ENCODE results near the gene PCAT6.
A peak's percentile ranks its signal among the peaks of the same experiment; 100 is the strongest.

Gene PCAT6

GRCh38 chr1:202810615-202811295, at the start of gene PCAT6:
PCAT6 (plus strand) TSS chr1:202810954.
- H3K27ac ChIP-seq: peak within 1 kb of the TSS; percentile 61
- TF ChIP-seq CTCF (conservative IDR thresholded peaks at IDR 0.05): no peak
- peak; percentile 38; the same call in 1 of the 2 replicates for TF ChIP-seq ZFX (IDR thresholded peaks at IDR 0.05)

DNA sequence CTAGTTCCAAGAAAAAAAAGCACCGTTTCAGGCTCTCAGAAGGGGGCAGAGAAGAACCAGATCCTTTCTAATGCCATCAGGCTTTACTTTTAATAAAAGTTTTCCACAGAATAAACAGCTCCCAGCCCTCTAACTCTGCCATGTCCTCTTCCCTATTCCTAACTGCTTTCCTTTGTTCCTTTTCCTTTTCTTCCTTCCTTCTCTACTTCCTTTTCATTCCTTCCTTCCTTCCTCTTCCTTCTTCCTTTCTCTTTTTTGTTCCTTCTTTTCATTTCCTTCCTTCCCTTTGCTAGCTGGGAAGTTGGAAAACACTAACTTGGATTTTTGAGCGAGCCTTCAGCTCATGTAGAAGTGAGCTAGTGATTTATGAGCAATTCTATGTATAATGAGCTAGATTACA, 48.7 kb upstream of the PCAT6 start:
- TF ChIP-seq ZFX (IDR thresholded peaks at IDR 0.05) (no peak), CTCF (conservative IDR thresholded peaks at IDR 0.05) (no peak)
- no peak overlapping the region for H3K27ac ChIP-seq

DNA sequence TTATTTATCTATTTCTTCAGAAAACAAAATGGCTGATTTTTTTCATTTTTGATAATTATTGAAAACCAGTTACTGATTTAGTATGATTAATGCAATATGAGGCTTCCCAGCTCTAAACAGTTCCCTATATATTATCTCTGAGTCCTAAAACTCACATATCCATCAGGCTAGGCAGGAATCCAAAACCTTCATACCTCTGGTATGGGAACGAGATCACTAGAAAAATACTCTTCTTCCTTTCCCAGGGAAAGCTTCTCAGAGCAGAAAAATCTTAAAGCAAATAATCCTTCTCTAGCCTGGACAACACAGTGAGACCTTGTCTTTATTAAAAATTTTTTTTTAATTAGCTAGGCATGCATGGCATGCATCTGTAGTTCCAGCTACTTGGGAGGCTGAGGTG, 45.0 kb upstream of the PCAT6 start:
- no peak for TF ChIP-seq CTCF (conservative IDR thresholded peaks at IDR 0.05)
- TF ChIP-seq ZFX (IDR thresholded peaks at IDR 0.05): no peak
- no peak overlapping the region for H3K27ac ChIP-seq

GRCh38 chr1:202770135-202770534, 40.6 kb upstream of the PCAT6 start:
- no peak for TF ChIP-seq CTCF (conservative IDR thresholded peaks at IDR 0.05)
- TF ChIP-seq ZFX (IDR thresholded peaks at IDR 0.05): no peak
- H3K27ac ChIP-seq: no peak overlapping the region

GRCh38 chr1:202781180-202781579, 29.6 kb upstream of the PCAT6 start:
- TF ChIP-seq CTCF (conservative IDR thresholded peaks at IDR 0.05) (no peak), ZFX (IDR thresholded peaks at IDR 0.05) (no peak)
- H3K27ac ChIP-seq: no peak overlapping the region

DNA sequence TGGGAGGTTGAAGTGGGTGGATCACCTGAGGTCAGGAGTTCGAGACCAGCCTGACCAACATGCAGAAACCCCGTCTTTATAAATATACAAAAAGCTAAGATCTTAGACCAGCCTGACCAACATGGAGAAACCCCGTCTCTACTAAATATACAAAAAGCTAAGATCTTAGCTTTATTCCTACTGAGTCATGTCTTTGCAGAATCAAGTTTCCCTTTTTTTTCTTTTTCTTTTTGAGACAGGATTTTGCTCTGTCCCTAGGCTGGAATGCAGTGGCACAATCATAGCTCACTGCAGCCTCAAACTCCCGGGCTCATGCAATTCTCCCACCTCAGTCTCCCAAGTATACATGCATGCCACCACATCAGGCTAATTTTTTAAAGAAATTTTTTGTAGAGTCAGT, 23.9 kb upstream of the PCAT6 start:
- no peak overlapping the region for H3K27ac ChIP-seq
- TF ChIP-seq CTCF (conservative IDR thresholded peaks at IDR 0.05) (no peak), ZFX (IDR thresholded peaks at IDR 0.05) (no peak)

- H3K27ac ChIP-seq: no peak overlapping the region
- TF ChIP-seq ZFX (IDR thresholded peaks at IDR 0.05) (no peak), CTCF (conservative IDR thresholded peaks at IDR 0.05) (no peak)
These were observed 22.0 kb upstream of the PCAT6 start for GRCh38 chr1:202788800-202789199.

All from C4-2B (cell line).